Liver (tissue), 9 donors: ENCODE results near the gene TOMM22. TPM values are rescaled to one million over a fixed set of nuclear protein-coding genes. Genes with fewer than 3 reads are reported as not detected.

Experiments
- DNase-seq: peaks from one replicate; pipeline ENCODE4 v3.0.0-alpha.2; 2017; ENCODE audit warnings: low spot score
- H3K27ac ChIP-seq, 2 donors: one replicate each; pipeline ENCODE4 v1.7.0; 2013; ENCODE audit warnings: inconsistent platforms in 2 of 2, low read length in 2 of 2, control low read depth in 1 of 2, low read depth in 1 of 2, mild to moderate bottlenecking in 1 of 2
- H3K27me3 ChIP-seq, 4 donors: one replicate each; pipeline versions ENCODE4 v1.6.1 to v1.7.0; 2013; ENCODE audit warnings: low read length in 3 of 4, inconsistent platforms in 1 of 4, mild to moderate bottlenecking in 1 of 4, moderate library complexity in 1 of 4; ENCODE audit not compliant: control insufficient read depth in 4 of 4, insufficient read depth in 4 of 4
- H3K36me3 ChIP-seq, 4 donors: one replicate each; pipeline versions ENCODE4 v1.6.1 to v1.7.0; 2013; ENCODE audit warnings: low read length in 3 of 4, mild to moderate bottlenecking in 3 of 4, low read depth in 1 of 4, moderate library complexity in 1 of 4; ENCODE audit not compliant: control insufficient read depth in 4 of 4, insufficient read depth in 3 of 4
- H3K4me1 ChIP-seq, 4 donors: one replicate each; pipeline versions ENCODE4 v1.6.1 to v1.7.0; 2013; ENCODE audit warnings: low read length in 3 of 4, mild to moderate bottlenecking in 3 of 4, moderate library complexity in 1 of 4; ENCODE audit not compliant: control insufficient read depth in 4 of 4, insufficient read depth in 4 of 4
- H3K4me3 ChIP-seq, 3 donors: one replicate each; pipeline versions ENCODE4 v1.6.1 to v1.7.0; 2013; ENCODE audit warnings: low read length in 3 of 3, control low read depth in 1 of 3, low read depth in 1 of 3, mild to moderate bottlenecking in 1 of 3
- H3K9ac ChIP-seq, 2 donors: one replicate each; pipeline ENCODE4 v1.7.0; 2013; ENCODE audit warnings: low read length in 2 of 2, mild to moderate bottlenecking in 2 of 2, moderate library complexity in 2 of 2, control low read depth in 1 of 2, low read depth in 1 of 2
- H3K9me3 ChIP-seq, 4 donors: one replicate each; pipeline versions ENCODE4 v1.6.1 to v1.7.0; 2013; ENCODE audit warnings: low read length in 3 of 4; ENCODE audit not compliant: control insufficient read depth in 4 of 4
- ATF3 ChIP-seq: IDR thresholded peaks from 2 replicates; pipeline ENCODE4 v1.6.1; 2016; ENCODE audit warnings: antibody characterized with exemption
- CTCF ChIP-seq: fragments of 150-350 bp; IDR thresholded peaks from 2 replicates; pipeline ENCODE4 v1.5.1; 2017; ENCODE audit warnings: improper control_type of control experiment, low read depth, low read length; ENCODE audit not compliant: missing input control
- EGR1 ChIP-seq, 2 donors: IDR thresholded peaks; 2 replicates each; pipeline ENCODE4 v1.6.1; 2016 to 2018; ENCODE audit warnings: antibody characterized with exemption in 2 of 2, low read depth in 2 of 2
- FOXA1 ChIP-seq: IDR thresholded peaks from 2 replicates; pipeline ENCODE4 v1.6.1; 2016; ENCODE audit warnings: antibody characterized with exemption
- FOXA2 ChIP-seq: IDR thresholded peaks from 2 replicates; pipeline ENCODE4 v1.6.1; 2016; ENCODE audit warnings: antibody characterized with exemption
- GABPA ChIP-seq, 2 donors: IDR thresholded peaks in 1 of 2; conservative IDR thresholded peaks in 1 of 2; 2 replicates each; pipeline ENCODE4 v1.6.1; 2016; ENCODE audit warnings: antibody characterized with exemption in 2 of 2, mild to moderate bottlenecking in 1 of 2, moderate library complexity in 1 of 2
- HNF4A ChIP-seq, 2 donors: conservative IDR thresholded peaks; 2 replicates each; pipeline ENCODE4 v1.6.1; 2016; ENCODE audit warnings: antibody characterized with exemption in 2 of 2, mild to moderate bottlenecking in 2 of 2
- HNF4G ChIP-seq: IDR thresholded peaks from 2 replicates; pipeline ENCODE4 v1.6.1; 2016; ENCODE audit warnings: antibody characterized with exemption
- JUND ChIP-seq, 2 donors: IDR thresholded peaks; 2 replicates each; pipeline ENCODE4 v1.6.1; 2016; ENCODE audit warnings: antibody characterized with exemption in 2 of 2
- MAX ChIP-seq: IDR thresholded peaks from 2 replicates; pipeline ENCODE4 v1.6.1; 2016; ENCODE audit warnings: antibody characterized with exemption
- NR2F2 ChIP-seq: IDR thresholded peaks from 2 replicates; pipeline ENCODE4 v1.6.1; 2016; ENCODE audit warnings: antibody characterized with exemption
- RAD21 ChIP-seq, 2 donors: IDR thresholded peaks; 2 replicates each; pipeline ENCODE4 v1.6.1; 2016; ENCODE audit warnings: antibody characterized with exemption in 2 of 2, mild to moderate bottlenecking in 2 of 2
- REST ChIP-seq: IDR thresholded peaks from 2 replicates; pipeline ENCODE4 v1.6.1; 2016; ENCODE audit warnings: antibody characterized with exemption, mild to moderate bottlenecking
- RXRA ChIP-seq, 2 donors: IDR thresholded peaks; 2 replicates each; pipeline ENCODE4 v1.6.1; 2017 to 2018; ENCODE audit warnings: antibody characterized with exemption in 2 of 2, mild to moderate bottlenecking in 1 of 2
- SP1 ChIP-seq: IDR thresholded peaks from 2 replicates; pipeline ENCODE4 v1.6.1; 2018; ENCODE audit warnings: antibody characterized with exemption, mild to moderate bottlenecking
- TAF1 ChIP-seq: conservative IDR thresholded peaks from 2 replicates; pipeline ENCODE4 v1.6.1; 2016; ENCODE audit warnings: antibody characterized with exemption, mild to moderate bottlenecking
- YY1 ChIP-seq: IDR thresholded peaks from 2 replicates; pipeline ENCODE4 v1.6.1; 2016; ENCODE audit warnings: antibody characterized with exemption, mild to moderate bottlenecking
- ZBTB33 ChIP-seq: IDR thresholded peaks from 2 replicates; pipeline ENCODE4 v1.6.1; 2016; ENCODE audit warnings: antibody characterized with exemption
- WGBS: extraction: QIAGEN DNeasy Blood & Tissue Kit; methylation state at CpG from one replicate; pipeline ENCODE4 v1.1.7; 2013; 5-methylcytosine and 5-hydroxymethylcytosine counted together
- polyA plus RNA-seq, 2 donors: library from polyadenylated mRNA; stranded (reverse) in 1 of 2; unstranded in 1 of 2; fragments of 200-250 nt in 1 of 2; fragments of >200 nt in 1 of 2; fragmentation: Nextera tagmentation in 1 of 2; extraction: Ambion mirVana in 1 of 2; gene quantifications; one replicate each; pipeline versions ENCODE4 v1.2.1 to v1.2.3, GENCODE V29; 2013 to 2015
- total RNA-seq, 2 donors: library from RNA; depleted of rRNA; stranded (reverse); fragments of >200 nt; gene quantifications; one replicate each; pipeline ENCODE4 v1.2.3, GENCODE V29; 2014
- donor health status: healthy.
- donor health status: healthy.
- donor health status: healthy.
- donor health status: healthy.
- donor health status: healthy.

Gene TOMM22
- total and polyA plus RNA-seq, 4 donors: 20.2 to 44.3 (median 21.3) TPM

GRCh38 chr22:38705235-38706100 lies 23.7 kb downstream of the TOMM22 start, which contains the start of gene GTPBP1:
TSS of gene GTPBP1 (plus strand) at chr22:38705944. CDS start at chr22:38705956, 12 bp downstream.
- TF ChIP-seq ZBTB33: peak; percentile 83
- no peak for TF ChIP-seq HNF4G
- TF ChIP-seq REST: peak; percentile 36
- peak; percentile 72 for TF ChIP-seq MAX
- TF ChIP-seq FOXA2: no peak
- TF ChIP-seq ATF3: no peak
- TF ChIP-seq GABPA (IDR thresholded peaks at IDR 0.05 in 1 of 2, conservative IDR thresholded peaks at IDR 0.05 in 1 of 2): peak; percentile 64 to 84
- peak; percentile 68 to 83 for TF ChIP-seq JUND (IDR thresholded peaks at IDR 0.05)
- TF ChIP-seq FOXA1: no peak
- peak; percentile 32 to 47 for TF ChIP-seq RXRA (IDR thresholded peaks at IDR 0.05)
- TF ChIP-seq NR2F2: no peak
- peak; percentile 38 to 52 for TF ChIP-seq EGR1 (IDR thresholded peaks at IDR 0.05; ENCODE audit: low read depth in 2 of 2)
- peak; percentile 95 for TF ChIP-seq YY1
- TF ChIP-seq CTCF: peak; percentile 25
- TF ChIP-seq HNF4A (conservative IDR thresholded peaks at IDR 0.05): peak in 1 of 2 donors; percentile 3
- no peak for TF ChIP-seq RAD21 (IDR thresholded peaks at IDR 0.05)
- peak; percentile 99 for TF ChIP-seq SP1
- peak; percentile 78 for TF ChIP-seq TAF1
- Histone ChIP-seq H3K4me3 (peak within 1 kb of the TSS; percentile 75 to 93 (median 93)), H3K27me3 (no peaks in the 10 kb centered on the region), H3K9ac (peak within 1 kb of the TSS; percentile 87 to 96), H3K36me3 (peaks cover 0 to 4% (median 3%) of the 10 kb centered on the region in 4 donors), H3K4me1 (peaks cover 0 to 34% (median 19%) of the 10 kb centered on the region in 4 donors), H3K27ac (peak within 1 kb of the TSS; percentile 95 to 97), H3K9me3 (no peaks in the 10 kb centered on the region)
- DNase-seq: peak; percentile 94
- WGBS: under 1% methylated on average over 55 of the region's 55 CpGs
